HG03045 (cell line): ENCODE results near the gene FCRL3.
"Not testable (repeated sequence)": the region's sequence is repeated elsewhere in the genome, so short reads cannot be mapped to it uniquely, and the experiment has no call there.

Experiments
- ATAC-seq: cut with Tn5 transposase; IDR thresholded peaks from one replicate; pipeline ENCODE4 v1.9.1; 2021; ENCODE audit warnings: mild to moderate bottlenecking, moderate library complexity; ENCODE audit not compliant: unreplicated experiment

FCRL3 gene

GRCh38 chr1:157700732-157701131 lies at the start of gene FCRL3:
TSS of gene FCRL3 (minus strand) at chr1:157700769. CDS start at chr1:157700489, 280 bp downstream.
- no peak for ATAC-seq

DNA sequence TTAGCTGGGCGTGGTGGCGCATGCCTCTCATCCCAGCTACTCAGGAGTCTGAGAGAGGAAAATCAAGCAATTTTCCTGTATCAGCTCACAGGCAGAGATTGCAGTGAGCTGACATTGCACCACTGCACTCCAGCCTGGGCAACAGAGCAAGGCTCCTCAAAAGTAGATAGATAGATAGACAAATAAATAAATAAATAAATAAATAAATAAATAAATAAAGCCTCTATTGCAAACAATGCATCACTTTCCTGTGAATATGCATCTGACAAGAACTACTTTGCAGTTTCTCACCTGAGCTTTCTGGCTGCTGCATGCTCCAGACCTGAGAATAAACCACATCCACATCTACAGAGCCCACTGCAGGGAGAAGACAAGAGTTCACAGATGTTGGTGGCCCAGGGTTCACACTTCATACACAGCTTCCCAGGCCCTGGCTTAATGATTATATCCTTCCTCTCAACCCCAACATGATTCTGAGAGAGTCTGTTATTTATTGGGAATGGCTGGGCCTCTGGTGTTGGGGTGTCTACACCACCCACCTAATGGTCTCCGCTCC lies 47.8 kb upstream of the FCRL3 start:
- ATAC-seq = no peak

- ATAC-seq = no peak
Observed at GRCh38 chr1:157739229-157739901, 38.8 kb upstream of the FCRL3 start.

GRCh38 chr1:157735991-157736390 lies 35.4 kb upstream of the FCRL3 start:
- not testable (repeated sequence) for ATAC-seq

GRCh38 chr1:157734321-157734720 lies 33.8 kb upstream of the FCRL3 start:
- no peak for ATAC-seq

GRCh38 chr1:157732755-157733154 lies 32.2 kb upstream of the FCRL3 start:
- ATAC-seq = no peak

DNA sequence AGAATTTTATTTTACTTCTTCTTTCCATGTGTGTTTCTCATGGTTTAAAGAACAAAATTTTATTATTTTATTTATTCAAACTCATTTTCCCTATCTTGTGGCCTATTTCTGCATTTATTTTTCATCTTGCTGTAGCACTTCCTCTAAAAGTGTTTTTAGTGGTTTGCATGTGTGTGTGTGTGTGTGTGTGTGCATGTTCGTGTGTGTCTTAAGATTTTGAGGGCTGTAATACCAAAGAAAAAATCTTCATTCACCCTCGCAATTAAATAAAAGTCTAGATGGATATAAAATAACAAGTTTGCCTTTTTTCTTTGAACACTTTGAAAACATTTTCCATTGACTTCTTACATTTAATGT lies 24.6 kb upstream of the FCRL3 start:
- ATAC-seq = no peak

GRCh38 chr1:157724537-157725220 lies 24.1 kb upstream of the FCRL3 start:
- ATAC-seq = no peak

GRCh38 chr1:157723157-157723556 lies 22.6 kb upstream of the FCRL3 start:
- no peak for ATAC-seq

DNA sequence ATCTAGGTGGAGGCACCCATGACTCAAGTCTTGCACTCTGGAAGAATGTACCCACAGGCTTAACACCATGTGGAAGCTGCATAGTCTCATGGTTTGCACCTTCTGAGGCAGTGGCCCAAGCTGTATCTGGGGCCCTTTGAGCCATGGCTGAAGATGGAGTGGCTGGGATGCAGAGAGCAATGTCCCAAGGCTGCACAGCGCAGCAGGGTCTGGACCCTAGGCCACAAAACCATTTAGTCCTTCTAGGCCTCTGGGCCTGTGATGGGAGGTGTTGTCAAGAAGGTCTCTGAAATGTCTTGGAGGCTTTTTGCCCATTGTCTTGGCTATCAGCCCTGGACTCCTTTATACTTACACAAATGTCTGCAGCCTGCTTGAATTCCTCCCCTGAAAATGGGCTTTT lies 21.4 kb upstream of the FCRL3 start:
- no peak for ATAC-seq

GRCh38 chr1:157715736-157716135 lies 15.2 kb upstream of the FCRL3 start:
- ATAC-seq = no peak

DNA sequence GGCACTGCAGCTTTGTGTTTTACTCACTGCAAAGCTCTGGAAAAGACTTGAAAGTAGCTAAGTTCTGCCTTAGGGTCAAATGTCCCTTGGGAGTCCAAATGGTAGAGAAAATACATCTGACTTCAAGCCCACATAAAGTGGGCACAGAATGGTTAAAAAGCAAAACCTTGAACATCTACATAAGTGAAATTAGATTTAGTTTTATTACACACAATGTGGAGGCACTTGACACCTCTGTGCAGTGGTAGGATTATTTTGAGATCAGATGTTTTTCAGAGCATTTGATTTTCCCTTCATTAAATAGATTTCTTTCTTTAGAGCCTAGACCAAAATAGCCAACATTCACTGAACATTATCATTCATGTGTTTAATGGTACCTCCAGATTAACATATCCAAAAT lies 11.2 kb upstream of the FCRL3 start:
- ATAC-seq = no peak

DNA sequence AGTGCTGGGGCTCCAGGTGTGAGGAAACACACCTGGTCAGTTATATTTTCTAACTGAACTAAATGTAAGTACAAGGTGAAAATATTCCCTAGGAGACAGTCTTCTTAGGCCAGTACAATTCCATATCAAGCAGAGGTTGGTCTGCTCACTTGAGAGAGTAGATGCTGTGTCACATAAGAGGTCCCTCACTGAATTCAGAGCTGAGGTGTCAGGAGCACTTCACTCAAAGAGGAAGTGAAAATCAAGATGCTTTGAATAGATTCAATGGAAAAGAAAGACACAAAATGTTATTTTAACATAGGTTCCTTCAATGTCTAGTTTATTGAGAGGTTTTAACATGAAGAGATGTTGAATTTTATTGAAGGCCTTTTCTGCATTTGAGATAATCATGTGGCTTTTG lies 4.3 kb upstream of the FCRL3 start:
- ATAC-seq = no peak

DNA sequence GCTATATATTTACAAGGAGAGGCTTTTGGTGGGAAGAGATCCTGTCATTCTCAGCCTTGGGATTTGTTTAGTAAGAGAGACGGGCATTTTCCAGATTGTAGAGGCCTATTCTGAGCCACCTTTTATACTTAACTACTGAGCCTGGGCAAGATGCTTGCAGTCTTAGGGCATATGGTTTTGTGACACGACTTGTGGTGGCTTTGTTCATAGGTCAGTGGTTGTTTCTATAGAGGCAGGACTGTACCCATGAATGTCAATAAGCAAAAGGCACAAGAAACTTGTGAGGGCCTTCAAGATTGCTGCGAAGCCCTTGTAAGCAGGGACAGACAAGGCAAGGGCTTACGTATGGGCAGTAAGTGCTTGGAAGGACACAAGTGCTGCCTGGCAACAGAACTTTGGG lies 3.4 kb upstream of the FCRL3 start:
- ATAC-seq = no peak

GRCh38 chr1:157702308-157702825 lies 1.8 kb upstream of the FCRL3 start:
- ATAC-seq = no peak

DNA sequence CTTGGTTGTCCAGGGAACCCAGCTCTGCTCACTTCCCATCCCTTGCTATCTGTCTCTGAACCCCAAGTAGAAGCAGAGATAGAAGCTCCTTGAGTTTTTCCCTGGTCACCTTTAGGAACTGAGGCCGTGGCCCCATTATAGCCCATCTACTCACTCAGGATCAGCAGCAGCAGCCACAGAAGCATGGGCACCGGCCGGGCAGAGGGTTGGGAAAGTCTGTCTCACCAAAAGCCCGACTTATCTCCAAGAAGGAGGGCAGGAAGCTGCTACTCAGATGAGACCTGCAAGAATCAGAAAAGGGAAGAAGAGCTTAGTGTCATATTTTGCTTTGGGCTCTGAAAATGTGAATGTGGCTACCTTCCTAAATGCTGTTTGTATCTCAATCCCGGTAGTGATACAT lies 264 bp downstream of the FCRL3 start:
- no peak for ATAC-seq

DNA sequence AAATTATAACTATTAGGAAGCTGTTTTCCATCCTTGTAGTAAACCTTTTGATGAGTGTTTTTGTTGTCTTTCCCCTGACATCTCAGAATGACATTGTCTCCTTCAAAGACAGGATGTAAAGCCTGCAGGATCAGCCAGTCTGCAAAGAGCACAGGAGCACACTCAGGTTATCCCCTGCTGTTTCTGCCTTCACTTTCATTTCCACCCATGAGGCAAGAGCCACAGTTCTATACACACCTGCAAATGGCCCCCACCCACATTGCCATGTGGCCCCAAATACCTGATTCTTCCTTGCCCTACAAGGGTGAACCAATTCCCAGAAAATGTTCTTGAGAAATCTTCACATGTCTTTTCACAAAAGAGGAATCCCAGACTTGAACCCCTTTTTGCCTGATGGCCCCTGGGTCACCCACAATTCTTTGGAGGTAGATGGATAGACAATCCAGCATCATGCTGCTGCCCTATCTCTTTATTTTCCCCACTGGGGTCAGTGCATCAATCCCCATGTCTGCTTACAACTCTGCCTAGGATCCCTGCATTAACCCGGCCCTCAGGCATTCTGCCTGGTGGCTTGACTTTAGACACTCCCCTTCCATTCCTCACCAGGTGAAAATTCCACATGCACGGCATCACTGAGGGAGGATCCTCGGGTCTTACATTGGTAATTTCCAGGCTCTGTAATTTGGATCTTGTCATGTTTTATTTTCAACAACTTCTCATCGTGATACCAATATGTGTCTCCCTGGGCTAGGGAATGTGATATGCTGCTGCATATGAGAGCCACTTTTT lies 2.6 kb downstream of the FCRL3 start:
- ATAC-seq = no peak

- ATAC-seq = no peak
Observed at GRCh38 chr1:157696966-157697628, 3.5 kb downstream of the FCRL3 start.

DNA sequence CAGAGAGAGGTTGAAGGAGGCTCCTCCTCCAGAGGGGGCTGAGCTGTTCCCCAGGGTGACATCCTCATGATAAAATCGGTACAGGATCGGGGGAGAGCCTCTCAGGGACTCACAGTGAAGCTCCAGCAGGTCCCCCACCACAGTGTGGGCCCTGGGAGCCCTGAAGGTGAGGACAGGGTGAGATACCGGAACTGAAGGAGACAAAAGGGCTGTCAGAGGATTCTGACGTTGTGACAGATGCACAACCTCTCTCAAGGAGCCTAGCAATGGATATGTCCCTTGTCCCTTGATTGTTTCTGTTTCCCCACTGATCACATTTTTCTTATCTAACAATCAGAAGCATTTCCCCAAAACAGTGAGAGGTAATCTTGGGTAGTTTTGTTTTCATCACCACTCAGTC lies 5.2 kb downstream of the FCRL3 start:
- no peak for ATAC-seq

DNA sequence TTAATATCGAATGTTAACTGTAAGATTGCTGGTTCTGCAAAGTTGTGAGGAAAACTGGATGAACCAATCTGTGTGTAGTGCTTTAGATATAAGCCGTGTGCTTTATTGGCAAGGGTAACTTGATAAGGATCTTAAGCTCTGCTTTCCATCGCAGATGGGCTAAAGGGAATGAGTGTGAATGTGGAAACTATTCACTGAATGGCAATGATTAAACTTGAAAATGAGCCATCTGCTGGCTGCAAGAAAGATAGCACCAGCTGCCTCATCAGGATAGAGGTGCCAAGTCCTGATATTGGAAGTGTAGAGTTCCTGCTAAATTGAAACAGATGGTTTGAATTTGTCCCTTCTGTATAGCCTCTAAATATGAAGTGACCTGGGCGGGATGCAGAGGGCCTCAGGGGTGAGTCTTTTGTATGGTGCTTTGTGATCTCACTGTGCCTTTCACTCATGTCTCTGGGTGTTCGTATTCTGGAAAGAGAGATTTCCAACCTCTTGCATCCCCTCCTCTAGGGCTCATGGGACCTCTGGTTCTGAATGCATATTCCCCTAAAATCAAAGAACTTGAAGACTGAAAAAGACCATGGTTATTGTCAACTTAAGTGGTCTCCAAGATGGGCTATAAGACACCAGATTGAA lies 9.2 kb downstream of the FCRL3 start:
- no peak for ATAC-seq
